Measurements from ENCODE around the gene CDK17. TPM values are rescaled to one million over a fixed set of nuclear protein-coding genes. Genes with fewer than 3 reads are reported as not detected.

Gene CDK17
- total RNA-seq, 1 donor from 2014 or later = 51.4 TPM

- intact Hi-C loops (cut with micrococcal nuclease) = loop anchor here (5.0 to 10.0 kb wide), 5 partner anchors 34 to 1181 kb away; partner anchors contain the start of genes FGD6 and VEZT
These were observed 4.0 kb downstream of the CDK17 start for GRCh38 chr12:96396209-96396608.

GRCh38 chr12:96395236-96395635 is 5.0 kb downstream of the CDK17 start:
- intact Hi-C loops (cut with micrococcal nuclease) = loop anchor here (5.0 to 10.0 kb wide), 5 partner anchors 33 to 1180 kb away; partner anchors contain the start of genes FGD6 and VEZT

- intact Hi-C loops (cut with micrococcal nuclease) = loop anchor here (10.0 kb wide), 2 partner anchors 912 to 1178 kb away; partner anchors contain the start of genes FGD6 and VEZT
These were observed 7.0 kb downstream of the CDK17 start for GRCh38 chr12:96393229-96393628.

GRCh38 chr12:96392397-96392796 is 7.8 kb downstream of the CDK17 start:
- intact Hi-C loops (cut with micrococcal nuclease) = loop anchor here (10.0 kb wide), 2 partner anchors 912 to 1178 kb away; partner anchors contain the start of genes FGD6 and VEZT

GRCh38 chr12:96387981-96388380 is 12.3 kb downstream of the CDK17 start:
- intact Hi-C loops (cut with micrococcal nuclease) = no loop called here

GRCh38 chr12:96386794-96387193 is 13.4 kb downstream of the CDK17 start:
- intact Hi-C loops (cut with micrococcal nuclease) = no loop called here

GRCh38 chr12:96383991-96384390 is 16.2 kb downstream of the CDK17 start:
- intact Hi-C loops (cut with micrococcal nuclease) = no loop called here

- intact Hi-C loops (cut with micrococcal nuclease) = no loop called here
These were observed 16.9 kb downstream of the CDK17 start for GRCh38 chr12:96383371-96383770.

GRCh38 chr12:96379743-96380142 is 20.5 kb downstream of the CDK17 start:
- intact Hi-C loops (cut with micrococcal nuclease) = loop anchor here (2.0 to 5.0 kb wide), 4 partner anchors 37 to 522 kb away; partner anchors contain the start of gene SNRPF

GRCh38 chr12:96378319-96378718 is 21.9 kb downstream of the CDK17 start:
- intact Hi-C loops (cut with micrococcal nuclease) = loop anchor here (1.0 to 5.0 kb wide), 10 partner anchors 20 to 521 kb away; partner anchors contain the start of genes CFAP54, LTA4H and SNRPF

- intact Hi-C loops (cut with micrococcal nuclease) = loop anchor here (1.0 to 5.0 kb wide), 3 partner anchors 10 to 520 kb away; partner anchors contain the start of gene SNRPF
These were observed 23.4 kb downstream of the CDK17 start for GRCh38 chr12:96376865-96377264.

GRCh38 chr12:96375841-96376604 is 24.2 kb downstream of the CDK17 start:
- intact Hi-C loops (cut with micrococcal nuclease) = loop anchor here (1.0 to 5.0 kb wide), 3 partner anchors 9 to 519 kb away; partner anchors contain the start of gene SNRPF

- intact Hi-C loops (cut with micrococcal nuclease) = loop anchor here (5.0 kb wide), 2 partner anchors 178 to 518 kb away; partner anchors contain the start of gene SNRPF
These were observed 25.1 kb downstream of the CDK17 start for GRCh38 chr12:96375170-96375569.

GRCh38 chr12:96371790-96372699 is 28.2 kb downstream of the CDK17 start:
- intact Hi-C loops (cut with micrococcal nuclease) = no loop called here

GRCh38 chr12:96371138-96371789 is 29.0 kb downstream of the CDK17 start:
- intact Hi-C loops (cut with micrococcal nuclease) = no loop called here

GRCh38 chr12:96368687-96369086 is 31.6 kb downstream of the CDK17 start:
- intact Hi-C loops (cut with micrococcal nuclease) = no loop called here

GRCh38 chr12:96368233-96368632 is 32.0 kb downstream of the CDK17 start:
- intact Hi-C loops (cut with micrococcal nuclease) = no loop called here

GRCh38 chr12:96366381-96366654 is 33.9 kb downstream of the CDK17 start:
- intact Hi-C loops (cut with micrococcal nuclease) = no loop called here

- intact Hi-C loops (cut with micrococcal nuclease) = no loop called here
These were observed 34.4 kb downstream of the CDK17 start for GRCh38 chr12:96365604-96366380.

GRCh38 chr12:96364092-96364700 is 36.0 kb downstream of the CDK17 start:
- intact Hi-C loops (cut with micrococcal nuclease) = loop anchor here (5.0 kb wide), 1 partner anchor 33 kb away; no protein-coding TSS in a partner anchor
